EH (cell line): Measurements from ENCODE around the gene CHCT1.
A peak's percentile ranks its signal among the peaks of the same experiment; 100 is the strongest.

Source experiments
- DNase-seq: peaks from one replicate; pipeline ENCODE4 v3.0.0-alpha.2; 2015; ENCODE audit warnings: low read depth

Gene CHCT1

GRCh38 chr17:60442271-60443173 is 20.2 kb downstream of the CHCT1 start:
- DNase-seq = peak; percentile 79

- DNase-seq = no peak
Measured at GRCh38 chr17:60443713-60444112, 21.4 kb downstream of the CHCT1 start.

GRCh38 chr17:60445144-60445543 is 22.9 kb downstream of the CHCT1 start:
- DNase-seq = peak; percentile 27

- DNase-seq = no peak
Measured at GRCh38 chr17:60447375-60447774, 25.1 kb downstream of the CHCT1 start.

- no peak for DNase-seq
Measured at GRCh38 chr17:60451071-60451470, 28.8 kb downstream of the CHCT1 start.

- DNase-seq = no peak
Measured at GRCh38 chr17:60451965-60452364, 29.7 kb downstream of the CHCT1 start.

GRCh38 chr17:60455378-60455777 is 33.1 kb downstream of the CHCT1 start:
- DNase-seq = no peak

GRCh38 chr17:60457148-60457547 is 34.9 kb downstream of the CHCT1 start:
- no peak for DNase-seq

GRCh38 chr17:60461584-60461983 is 39.3 kb downstream of the CHCT1 start:
- no peak for DNase-seq

GRCh38 chr17:60463157-60463835 is 41.0 kb downstream of the CHCT1 start:
- peak; percentile 49 for DNase-seq

GRCh38 chr17:60464343-60464742 is 42.1 kb downstream of the CHCT1 start:
- DNase-seq = no peak

- DNase-seq = peak; percentile 72
Measured at GRCh38 chr17:60468371-60468770, 46.1 kb downstream of the CHCT1 start.

GRCh38 chr17:60471451-60471850 is 49.2 kb downstream of the CHCT1 start:
- no peak for DNase-seq

- no peak for DNase-seq
Measured at GRCh38 chr17:60472449-60472848, 50.2 kb downstream of the CHCT1 start.

- peak; percentile 21 for DNase-seq
Measured at GRCh38 chr17:60473788-60474187, 51.5 kb downstream of the CHCT1 start.
